ENCODE measurements around the gene COG5.

DNA sequence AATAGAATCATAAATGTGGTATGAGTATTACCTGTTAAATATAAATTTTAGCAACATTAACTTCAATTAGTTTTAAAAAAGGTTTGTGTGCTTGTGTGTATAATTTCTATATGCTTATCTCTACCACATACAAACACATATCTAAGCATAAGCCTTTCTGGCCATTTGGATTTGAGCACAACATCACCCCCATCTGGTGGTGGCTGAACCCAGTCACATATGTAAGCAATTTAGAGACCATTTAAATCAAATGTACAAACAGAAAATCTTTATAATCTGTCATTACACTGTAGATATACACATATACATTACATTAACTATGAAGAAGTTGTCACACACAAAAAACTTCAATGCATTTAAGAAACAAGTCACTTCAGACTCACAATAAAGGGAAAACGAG lies 62.1 kb downstream of the COG5 start:
- TF ChIP-seq, protein P1, sequence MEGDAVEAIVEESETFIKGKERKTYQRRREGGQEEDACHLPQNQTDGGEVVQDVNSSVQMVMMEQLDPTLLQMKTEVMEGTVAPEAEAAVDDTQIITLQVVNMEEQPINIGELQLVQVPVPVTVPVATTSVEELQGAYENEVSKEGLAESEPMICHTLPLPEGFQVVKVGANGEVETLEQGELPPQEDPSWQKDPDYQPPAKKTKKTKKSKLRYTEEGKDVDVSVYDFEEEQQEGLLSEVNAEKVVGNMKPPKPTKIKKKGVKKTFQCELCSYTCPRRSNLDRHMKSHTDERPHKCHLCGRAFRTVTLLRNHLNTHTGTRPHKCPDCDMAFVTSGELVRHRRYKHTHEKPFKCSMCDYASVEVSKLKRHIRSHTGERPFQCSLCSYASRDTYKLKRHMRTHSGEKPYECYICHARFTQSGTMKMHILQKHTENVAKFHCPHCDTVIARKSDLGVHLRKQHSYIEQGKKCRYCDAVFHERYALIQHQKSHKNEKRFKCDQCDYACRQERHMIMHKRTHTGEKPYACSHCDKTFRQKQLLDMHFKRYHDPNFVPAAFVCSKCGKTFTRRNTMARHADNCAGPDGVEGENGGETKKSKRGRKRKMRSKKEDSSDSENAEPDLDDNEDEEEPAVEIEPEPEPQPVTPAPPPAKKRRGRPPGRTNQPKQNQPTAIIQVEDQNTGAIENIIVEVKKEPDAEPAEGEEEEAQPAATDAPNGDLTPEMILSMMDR (IDR thresholded peaks at IDR 0.05): no peak
- TF ChIP-seq POLR2A (IDR thresholded peaks at IDR 0.05): no peak
